Fibroblast of lung (primary cell): ENCODE results near the gene MESD. TPM values are rescaled to one million over a fixed set of nuclear protein-coding genes. Genes with fewer than 3 reads are reported as not detected.

ENCODE experiments used
- DNase-seq, 2 donors: peaks; one replicate each; pipeline versions ENCODE4 v3.0.0 to v3.0.0-alpha.2; 2010; ENCODE audit warnings: low read depth in 2 of 2
- H2AFZ ChIP-seq: 2 replicates; pipeline ENCODE4 v1.5.1; 2012; ENCODE audit warnings: low read length, control low read depth, inconsistent platforms
- H3K27ac ChIP-seq: 2 replicates; pipeline ENCODE4 v1.5.1; 2011; ENCODE audit warnings: low read length, control low read depth; ENCODE audit not compliant: insufficient read depth
- H3K27me3 ChIP-seq: 2 replicates; pipeline ENCODE4 v1.5.1; 2011; ENCODE audit warnings: mild to moderate bottlenecking, low read length; ENCODE audit not compliant: control insufficient read depth, insufficient read depth
- H3K36me3 ChIP-seq: 2 replicates; pipeline ENCODE4 v1.5.1; 2011; ENCODE audit warnings: low read length; ENCODE audit not compliant: control insufficient read depth, insufficient read depth
- H3K4me1 ChIP-seq: 2 replicates; pipeline ENCODE4 v1.5.1; 2011; ENCODE audit warnings: low read length; ENCODE audit not compliant: control insufficient read depth, insufficient read depth; ENCODE audit errors: extremely low read depth
- H3K4me2 ChIP-seq: 2 replicates; pipeline ENCODE4 v1.5.1; 2011; ENCODE audit warnings: low read length, control low read depth; ENCODE audit not compliant: insufficient read depth; ENCODE audit errors: extremely low read depth
- H3K4me3 ChIP-seq, 4 experiments: fragments of 200-600 bp in 1 of 4; sonication (generic) in 1 of 4; replicated peaks in 1 of 4; 2 replicates each; pipeline ENCODE4 v1.5.1; 2011 to 2016; ENCODE audit warnings: low read length in 4 of 4, low read depth in 3 of 4, mild to moderate bottlenecking in 3 of 4, control low read depth in 2 of 4, inconsistent platforms in 1 of 4, mixed read lengths in 1 of 4; ENCODE audit not compliant: insufficient read depth in 1 of 4; ENCODE audit errors: control extremely low read depth in 1 of 4
- H3K79me2 ChIP-seq: 2 replicates; pipeline ENCODE4 v1.5.1; 2012; ENCODE audit warnings: mild to moderate bottlenecking, low read length, inconsistent platforms; ENCODE audit not compliant: control insufficient read depth, insufficient read depth
- H3K9ac ChIP-seq: 2 replicates; pipeline ENCODE4 v1.5.1; 2011; ENCODE audit warnings: mild to moderate bottlenecking, low read length, control low read depth; ENCODE audit not compliant: insufficient read depth
- H3K9me3 ChIP-seq: 2 replicates; pipeline ENCODE4 v1.5.1; 2012; ENCODE audit warnings: low read depth, low read length; ENCODE audit not compliant: control insufficient read depth, insufficient read depth
- H4K20me1 ChIP-seq: 2 replicates; pipeline ENCODE4 v1.5.1; 2011; ENCODE audit warnings: low read length; ENCODE audit not compliant: control insufficient read depth, insufficient read depth; ENCODE audit errors: extremely low read depth
- CTCF ChIP-seq, 2 donors: IDR thresholded peaks in 1 of 2; conservative IDR thresholded peaks in 1 of 2; 1 replicate in 1 of 2; 2 replicates in 1 of 2; pipeline ENCODE4 v1.5.1; 2011 to 2012; ENCODE audit warnings: low read length in 2 of 2, control low read depth in 1 of 2, inconsistent platforms in 1 of 2, low read depth in 1 of 2, mild to moderate bottlenecking in 1 of 2
- EZH2 ChIP-seq: IDR thresholded peaks from 2 replicates; pipeline ENCODE4 v1.5.1; 2012; ENCODE audit warnings: low read length, control low read depth, mild to moderate bottlenecking; ENCODE audit errors: missing control alignments
- polyA plus RNA-seq, 2 donors: library from polyadenylated mRNA; depleted of rRNA in 1 of 2; stranded (reverse) in 1 of 2; unstranded in 1 of 2; fragments of >200 nt; gene quantifications; 2 replicates each; pipeline ENCODE4 v1.2.1, GENCODE V29; 2011 to 2012; ENCODE audit warnings: missing spikeins in 1 of 2
- total RNA-seq: library from RNA; depleted of rRNA; stranded (reverse); fragments of >200 nt; gene quantifications from 2 replicates; pipeline ENCODE4 v1.2.1, GENCODE V29; 2014

The MESD gene
- total and polyA plus RNA-seq, 2 donors (not counting 1 experiment from before 2014, with no cell fraction given): 21.3 to 26.0 TPM

GRCh38 chr15:80925597-80926059 lies 64.0 kb downstream of the MESD start:
- no peaks in the 10 kb centered on the region for H3K9me3 ChIP-seq
- H4K20me1 ChIP-seq: no peaks in the 10 kb centered on the region
- H3K79me2 ChIP-seq: no peaks in the 10 kb centered on the region
- no peak overlapping the region for H2AFZ ChIP-seq
- peaks cover 31% of the 10 kb centered on the region for H3K36me3 ChIP-seq
- H3K4me2 ChIP-seq: no peak overlapping the region
- no peaks in the 10 kb centered on the region for H3K27me3 ChIP-seq
- no peak overlapping the region for H3K27ac ChIP-seq
- H3K4me1 ChIP-seq: no peaks in the 10 kb centered on the region
- no peak overlapping the region for H3K9ac ChIP-seq
- TF ChIP-seq CTCF (conservative IDR thresholded peaks at IDR 0.05 in 1 of 2, IDR thresholded peaks at IDR 0.05 in 1 of 2; ENCODE audit: low read depth in 1 of 2, low read length in 2 of 2): no peak
- TF ChIP-seq EZH2: no peak
- DNase-seq: peak; percentile 3 to 79
- H3K4me3 ChIP-seq: no peak overlapping the region

- no peak overlapping the region for H3K4me3 ChIP-seq
- no peak overlapping the region for H3K9ac ChIP-seq
- H3K4me1 ChIP-seq: no peaks in the 10 kb centered on the region
- TF ChIP-seq EZH2 (no peak), CTCF (conservative IDR thresholded peaks at IDR 0.05 in 1 of 2, IDR thresholded peaks at IDR 0.05 in 1 of 2; ENCODE audit: low read depth in 1 of 2, low read length in 2 of 2) (no peak)
- no peaks in the 10 kb centered on the region for H3K79me2 ChIP-seq
- no peaks in the 10 kb centered on the region for H3K9me3 ChIP-seq
- no peak for DNase-seq
- H3K4me2 ChIP-seq: no peak overlapping the region
- H3K36me3 ChIP-seq: peaks cover 32% of the 10 kb centered on the region
- no peak overlapping the region for H3K27ac ChIP-seq
- H3K27me3 ChIP-seq: no peaks in the 10 kb centered on the region
- H4K20me1 ChIP-seq: no peaks in the 10 kb centered on the region
- H2AFZ ChIP-seq: no peak overlapping the region
Measured at GRCh38 chr15:80924278-80924677, 65.3 kb downstream of the MESD start.

- Histone ChIP-seq H3K9me3 (no peaks in the 10 kb centered on the region), H3K9ac (no peak overlapping the region), H3K27me3 (no peaks in the 10 kb centered on the region), H3K36me3 (peaks cover 30% of the 10 kb centered on the region), H3K79me2 (no peaks in the 10 kb centered on the region), H3K4me1 (no peaks in the 10 kb centered on the region), H3K27ac (no peak overlapping the region), H3K4me3 (no peak overlapping the region), H4K20me1 (no peaks in the 10 kb centered on the region), H2AFZ (no peak overlapping the region), H3K4me2 (no peak overlapping the region)
- DNase-seq: peak in 1 of 2 donors; percentile 11
- TF ChIP-seq EZH2 (no peak), CTCF (conservative IDR thresholded peaks at IDR 0.05 in 1 of 2, IDR thresholded peaks at IDR 0.05 in 1 of 2; ENCODE audit: low read depth in 1 of 2, low read length in 2 of 2) (no peak)
Measured at GRCh38 chr15:80923668-80924067, 66.0 kb downstream of the MESD start.
